Panc1 (cell line): Measurements from ENCODE around the gene ATP8B1. TPM values are rescaled to one million over a fixed set of nuclear protein-coding genes. Genes with fewer than 3 reads are reported as not detected.
A peak's percentile ranks its signal among the peaks of the same experiment; 100 is the strongest.

ENCODE experiments used
- ATAC-seq: fragments of 200-7000 bp; cut with Tn5 transposase; 2 replicates; pipeline ENCODE4 v1.9.1; 2020; ENCODE audit warnings: mild to moderate bottlenecking, moderate library complexity
- BruUV-seq: library from RNA; stranded (reverse); fragments of 400-500 nt; replicated peaks from 2 replicates; lab custom pipeline; 2021; lab: Mats Ljungman, UMichigan
- CTCF ChIA-PET: fragments of 300-600 bp; sonication (Branson Sonifier 250); formaldehyde crosslinking; loops from one replicate; lab custom pipeline; 2022; ENCODE audit warnings: antibody characterized with exemption; lab: Charles Lee
- POLR2A ChIA-PET: fragments of 300-600 bp; sonication (Branson Sonifier 250); formaldehyde crosslinking; loops from one replicate; lab custom pipeline; 2022; ENCODE audit warnings: antibody characterized with exemption; lab: Charles Lee
- DNase-seq: peaks from one replicate; pipeline ENCODE4 v3.0.0-alpha.2; 2010; ENCODE audit warnings: low read depth, low spot score
- H3K27ac ChIP-seq: 2 replicates; pipeline ENCODE4 v1.5.1; 2011; ENCODE audit warnings: mild to moderate bottlenecking, low read length, inconsistent platforms
- H3K27me3 ChIP-seq: fragments of 200-500 bp; sonication (Bioruptor generic); 2 replicates; pipeline ENCODE4 v1.6.0; 2014; ENCODE audit warnings: low read length, inconsistent platforms; ENCODE audit not compliant: control insufficient read depth, insufficient read depth
- H3K36me3 ChIP-seq: fragments of 200-500 bp; sonication (Bioruptor generic); 2 replicates; pipeline ENCODE4 v1.5.1; 2014; ENCODE audit warnings: inconsistent platforms, mild to moderate bottlenecking, low read length, moderate library complexity; ENCODE audit not compliant: control insufficient read depth, insufficient read depth
- H3K4me1 ChIP-seq: 2 replicates; pipeline ENCODE4 v1.5.1; 2011; ENCODE audit warnings: inconsistent platforms, mild to moderate bottlenecking, low read length, moderate library complexity; ENCODE audit not compliant: control insufficient read depth, insufficient read depth
- H3K4me3 ChIP-seq, 2 experiments: 2 replicates each; pipeline ENCODE4 v1.5.1; 2011 to 2012; ENCODE audit warnings: low read depth in 2 of 2, low read length in 2 of 2, mild to moderate bottlenecking in 2 of 2, inconsistent platforms in 1 of 2, moderate library complexity in 1 of 2
- H3K9me3 ChIP-seq: fragments of 200-500 bp; sonication (Bioruptor generic); 2 replicates; pipeline ENCODE4 v1.5.1; 2014; ENCODE audit warnings: low read depth, mild to moderate bottlenecking, inconsistent platforms, low read length, moderate library complexity; ENCODE audit not compliant: control insufficient read depth, insufficient read depth
- CTCF ChIP-seq: fragments of 450-650 bp; IDR thresholded peaks from 2 replicates; pipeline ENCODE4 v1.5.1; 2017; ENCODE audit warnings: mild to moderate bottlenecking
- POLR2AphosphoS5 ChIP-seq: IDR thresholded peaks from 2 replicates; pipeline ENCODE4 v1.6.1; 2012; ENCODE audit warnings: mild to moderate bottlenecking, low read depth, low read length, moderate library complexity
- REST ChIP-seq, 2 experiments: IDR thresholded peaks; 2 replicates each; pipeline ENCODE4 v1.6.1; 2011 to 2012; ENCODE audit warnings: low read depth in 2 of 2, control low read depth in 1 of 2, low read length in 1 of 2, mild to moderate bottlenecking in 1 of 2, moderate library complexity in 1 of 2; ENCODE audit not compliant: insufficient read depth in 1 of 2
- SIN3A ChIP-seq: IDR thresholded peaks from 2 replicates; pipeline ENCODE4 v1.6.1; 2012; ENCODE audit warnings: low read depth, mild to moderate bottlenecking, low read length, moderate library complexity, borderline replicate concordance; ENCODE audit not compliant: insufficient read depth
- TCF7L2 ChIP-seq: IDR thresholded peaks from 2 replicates; pipeline ENCODE4 v1.6.1; 2011; ENCODE audit warnings: mild to moderate bottlenecking, low read depth, low read length, inconsistent platforms
- in situ Hi-C: cut with HindIII; loops from 2 replicates; pipeline ENCODE4 v1.10.0; 2016; ENCODE audit warnings: low sequenced_read_pairs, low pct_unique_long_range_greater_than_20kb
- intact Hi-C: fragments of 100-400 bp; cut with micrococcal nuclease; formaldehyde crosslinking; loops from one replicate; pipeline ENCODE4 v1.10.0; 2022; ENCODE audit not compliant: unreplicated experiment
- total RNA-seq: library from RNA; stranded (reverse); gene quantifications from one replicate; pipeline ENCODE4 v1.2.1, GENCODE V29; 2021; ENCODE audit not compliant: unreplicated experiment

ATP8B1 gene
- total RNA-seq, 1 experiment from 2014 or later, result 12.5 TPM

- H3K9me3 ChIP-seq, result no peaks in the 10 kb centered on the region
- H3K36me3 ChIP-seq, result peaks cover 2% of the 10 kb centered on the region; the same call in 1 of the 2 replicates
- peaks cover 11% of the 10 kb centered on the region for H3K4me1 ChIP-seq
- no peak for DNase-seq
- H3K27me3 ChIP-seq, result no peaks in the 10 kb centered on the region
- in situ Hi-C loops, result no loop called here
- CTCF ChIA-PET, result no interaction called here
- H3K27ac ChIP-seq, result peak overlapping the region; percentile 18; the same call in 1 of the 2 replicates
- peak; percentile 79 for TF ChIP-seq TCF7L2
- no peak for TF ChIP-seq SIN3A
- TF ChIP-seq REST (IDR thresholded peaks at IDR 0.05; ENCODE audit: insufficient read depth in 1 of 2, low read depth in 2 of 2, low read length in 1 of 2), result no peak
- TF ChIP-seq CTCF, result no peak
- H3K4me3 ChIP-seq, result no peak overlapping the region
- no peak for ATAC-seq
- POLR2A ChIA-PET, result interaction anchor here (0.7 kb wide), 1 partner anchor 8 kb away, joined by 10 read pairs; no protein-coding TSS in a partner anchor
- BruUV-seq, result no TSS peak
- intact Hi-C loops, result no loop called here
These were observed 167.9 kb downstream of the ATP8B1 start for GRCh38 chr18:57635003-57635822.

- Histone ChIP-seq H3K36me3 (peaks cover 2% of the 10 kb centered on the region; the same call in 1 of the 2 replicates), H3K4me3 (no peak overlapping the region), H3K4me1 (peaks cover 11% of the 10 kb centered on the region), H3K9me3 (no peaks in the 10 kb centered on the region), H3K27ac (no peak overlapping the region), H3K27me3 (no peaks in the 10 kb centered on the region)
- no peak for TF ChIP-seq SIN3A
- no peak for TF ChIP-seq CTCF
- TF ChIP-seq POLR2AphosphoS5, result no peak
- no peak for TF ChIP-seq REST (IDR thresholded peaks at IDR 0.05; ENCODE audit: insufficient read depth in 1 of 2, low read depth in 2 of 2, low read length in 1 of 2)
- no peak for TF ChIP-seq TCF7L2
- POLR2A ChIA-PET, result no interaction called here
- DNase-seq (no peak), ATAC-seq (no peak)
- intact Hi-C loops (loop anchor here (5.0 kb wide), 1 partner anchor 171 kb away; the partner anchor contains the start of gene ATP8B1), in situ Hi-C loops (no loop called here)
- no TSS peak for BruUV-seq
- CTCF ChIA-PET, result no interaction called here
These were observed 171.4 kb downstream of the ATP8B1 start for GRCh38 chr18:57631697-57632096.
